D721Med (cell line): ENCODE results near the gene PGM1.
"Not testable (repeated sequence)": the region's sequence is repeated elsewhere in the genome, so short reads cannot be mapped to it uniquely, and the experiment has no call there.

Experiments
- DNase-seq: peaks from one replicate; pipeline ENCODE4 v3.0.0; 2011; ENCODE audit warnings: low spot score; ENCODE audit not compliant: insufficient read length
- FAIRE-seq: peaks from 2 replicates; lab custom pipeline; 2011; peaks lifted over from hg19 to GRCh38; lab: Jason Lieb, UNC
- TF ChIP-seq, protein P1 (sequence below): IDR thresholded peaks from 2 replicates; pipeline ENCODE4 v1.5.1; 2012; ENCODE audit warnings: mild to moderate bottlenecking, control low read depth; ENCODE audit not compliant: insufficient read depth; ENCODE audit errors: missing control alignments

Gene PGM1

DNA sequence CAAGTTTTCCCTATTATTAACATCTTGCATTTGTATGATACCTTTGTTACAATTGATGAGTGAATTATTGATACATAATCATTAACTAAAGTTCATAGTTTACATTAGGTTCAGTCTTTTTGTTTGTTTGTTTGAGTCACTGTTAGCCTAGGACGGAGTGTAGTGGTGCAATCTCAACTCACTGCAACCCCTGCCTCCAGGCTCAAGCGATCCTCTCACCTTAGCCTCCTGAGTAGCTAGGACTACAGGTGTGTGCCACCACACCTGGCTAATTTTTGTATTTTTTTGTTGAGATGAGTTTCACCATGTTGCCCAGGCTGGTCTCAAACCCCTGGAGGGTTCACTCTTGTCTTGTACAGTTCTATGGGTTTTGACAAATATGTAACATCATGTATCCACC lies 33.9 kb upstream of the PGM1 start:
- FAIRE-seq = no peak
- DNase-seq = no peak
- TF ChIP-seq, protein P1, sequence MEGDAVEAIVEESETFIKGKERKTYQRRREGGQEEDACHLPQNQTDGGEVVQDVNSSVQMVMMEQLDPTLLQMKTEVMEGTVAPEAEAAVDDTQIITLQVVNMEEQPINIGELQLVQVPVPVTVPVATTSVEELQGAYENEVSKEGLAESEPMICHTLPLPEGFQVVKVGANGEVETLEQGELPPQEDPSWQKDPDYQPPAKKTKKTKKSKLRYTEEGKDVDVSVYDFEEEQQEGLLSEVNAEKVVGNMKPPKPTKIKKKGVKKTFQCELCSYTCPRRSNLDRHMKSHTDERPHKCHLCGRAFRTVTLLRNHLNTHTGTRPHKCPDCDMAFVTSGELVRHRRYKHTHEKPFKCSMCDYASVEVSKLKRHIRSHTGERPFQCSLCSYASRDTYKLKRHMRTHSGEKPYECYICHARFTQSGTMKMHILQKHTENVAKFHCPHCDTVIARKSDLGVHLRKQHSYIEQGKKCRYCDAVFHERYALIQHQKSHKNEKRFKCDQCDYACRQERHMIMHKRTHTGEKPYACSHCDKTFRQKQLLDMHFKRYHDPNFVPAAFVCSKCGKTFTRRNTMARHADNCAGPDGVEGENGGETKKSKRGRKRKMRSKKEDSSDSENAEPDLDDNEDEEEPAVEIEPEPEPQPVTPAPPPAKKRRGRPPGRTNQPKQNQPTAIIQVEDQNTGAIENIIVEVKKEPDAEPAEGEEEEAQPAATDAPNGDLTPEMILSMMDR = no peak

DNA sequence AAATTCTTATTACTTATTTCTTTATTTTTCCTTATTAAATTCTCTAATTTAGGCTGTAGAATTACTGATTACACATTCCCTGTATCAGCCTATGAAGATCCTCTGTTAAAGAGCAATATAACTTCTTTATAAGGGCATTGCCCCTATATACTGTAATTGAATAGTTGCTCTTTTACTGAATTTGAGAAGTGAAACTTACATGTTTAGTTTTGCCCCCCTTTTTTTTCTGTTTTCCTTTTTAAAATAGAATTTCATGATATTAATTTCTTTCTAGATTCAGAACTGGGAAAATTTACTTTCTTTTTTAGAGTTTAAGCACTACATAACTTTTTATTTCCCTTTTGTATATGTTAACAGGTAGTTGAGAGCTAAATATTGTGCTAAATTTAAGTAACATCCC lies 29.5 kb upstream of the PGM1 start:
- DNase-seq (no peak), FAIRE-seq (no peak)
- TF ChIP-seq, protein P1 = no peak

DNA sequence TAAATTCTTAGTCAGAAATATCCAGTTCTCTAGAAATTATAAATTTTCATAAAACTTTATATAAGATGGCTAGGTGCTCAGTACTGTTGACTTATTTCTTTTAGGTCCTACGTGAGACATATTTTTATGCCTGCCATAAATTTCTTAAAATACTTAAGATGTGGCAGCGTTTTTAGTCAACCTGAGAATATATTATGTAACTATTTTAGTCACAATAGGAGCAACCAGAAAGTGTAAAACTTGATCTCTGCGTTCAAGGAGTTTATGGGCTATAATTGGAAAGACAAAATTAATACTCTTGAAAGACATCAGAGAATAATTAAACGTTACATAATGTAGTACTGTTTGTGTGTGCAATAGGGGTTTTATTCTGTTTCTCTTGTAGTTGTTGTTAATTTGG lies 24.1 kb upstream of the PGM1 start:
- FAIRE-seq (no peak), DNase-seq (no peak)
- TF ChIP-seq, protein P1 = no peak

DNA sequence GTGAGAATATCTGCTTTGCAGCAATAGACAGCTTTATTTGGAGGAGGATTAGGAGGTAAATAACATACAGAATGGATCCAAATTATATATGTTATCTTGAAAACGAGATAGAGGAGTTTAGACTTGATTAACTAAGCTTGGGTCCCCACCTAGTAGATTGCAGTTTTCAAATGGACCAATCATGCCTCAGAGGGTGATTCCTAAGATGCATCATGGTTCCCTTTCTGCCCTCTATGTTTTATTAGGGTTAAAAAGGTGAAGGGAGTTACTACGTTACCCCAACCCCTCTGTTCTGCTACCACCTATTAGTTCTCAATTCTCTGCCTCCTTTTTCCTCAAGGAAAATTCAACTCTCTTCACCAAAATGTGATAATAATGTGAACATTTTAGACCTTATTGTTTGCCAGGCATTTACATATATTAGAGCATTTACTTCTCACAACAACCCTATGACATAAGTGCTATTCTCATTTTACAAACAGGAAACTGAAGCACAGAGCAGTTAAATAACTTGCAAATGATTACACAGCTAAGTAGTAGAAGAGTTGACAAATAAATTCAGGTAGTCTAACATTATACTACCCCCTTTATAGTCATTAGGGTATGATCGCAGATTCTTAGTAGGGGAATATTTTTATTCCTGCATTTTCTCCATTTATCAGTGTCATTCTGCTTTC lies 23.4 kb upstream of the PGM1 start:
- FAIRE-seq (no peak), DNase-seq (no peak)
- TF ChIP-seq, protein P1 = no peak

DNA sequence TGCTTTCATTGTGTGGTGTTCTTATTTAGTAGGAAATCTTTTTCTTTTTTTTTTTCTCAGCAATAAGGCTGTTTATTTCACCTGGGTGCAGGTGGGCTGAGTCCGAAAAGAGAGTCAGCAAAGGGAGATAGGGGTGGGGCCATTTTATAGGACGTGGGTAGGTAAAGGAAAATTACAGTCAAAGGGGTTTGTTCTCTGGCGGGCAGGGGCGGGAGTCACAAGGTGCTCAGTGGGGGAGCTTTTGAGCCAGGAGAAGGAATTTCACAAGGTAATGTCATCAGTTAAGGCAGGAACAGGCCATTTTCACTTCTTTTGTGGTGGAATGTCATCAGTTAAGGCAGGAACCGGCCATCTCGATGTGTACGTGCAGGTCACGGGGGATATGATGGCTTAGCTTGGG lies 20.5 kb upstream of the PGM1 start:
- DNase-seq = not testable (repeated sequence)

DNA sequence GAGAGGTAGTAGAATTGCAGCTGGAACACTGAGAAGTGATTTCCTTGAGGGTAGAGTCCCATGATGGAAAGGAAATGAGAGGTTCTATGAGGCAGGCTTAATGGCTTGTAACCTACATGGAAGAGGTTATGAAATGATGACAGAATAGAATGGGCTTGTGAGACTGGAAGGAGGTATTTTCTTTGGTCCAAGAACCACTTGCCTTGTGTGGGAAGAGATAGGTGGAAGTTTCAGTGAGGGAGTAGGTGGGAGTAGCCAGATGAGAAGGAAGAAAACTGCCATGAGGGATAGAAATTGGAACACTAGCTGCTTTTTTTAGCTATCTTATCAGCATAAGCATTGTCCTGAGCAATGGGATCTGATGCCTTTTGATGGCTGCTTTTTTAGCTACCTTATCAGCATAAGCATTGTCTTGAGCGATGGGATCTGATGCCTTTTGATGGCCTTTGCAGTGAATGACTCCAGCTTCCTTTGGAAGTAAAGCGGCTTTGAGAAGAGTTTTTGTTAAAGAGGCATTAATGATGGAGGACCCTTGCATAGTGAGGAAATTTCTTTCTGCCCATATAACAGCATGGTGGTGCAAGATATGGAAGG lies 18.9 kb upstream of the PGM1 start:
- not testable (repeated sequence) for DNase-seq, FAIRE-seq

More for the DNA sequence above, 20.5 kb upstream of the PGM1 start:
- not testable (repeated sequence) for FAIRE-seq

DNA sequence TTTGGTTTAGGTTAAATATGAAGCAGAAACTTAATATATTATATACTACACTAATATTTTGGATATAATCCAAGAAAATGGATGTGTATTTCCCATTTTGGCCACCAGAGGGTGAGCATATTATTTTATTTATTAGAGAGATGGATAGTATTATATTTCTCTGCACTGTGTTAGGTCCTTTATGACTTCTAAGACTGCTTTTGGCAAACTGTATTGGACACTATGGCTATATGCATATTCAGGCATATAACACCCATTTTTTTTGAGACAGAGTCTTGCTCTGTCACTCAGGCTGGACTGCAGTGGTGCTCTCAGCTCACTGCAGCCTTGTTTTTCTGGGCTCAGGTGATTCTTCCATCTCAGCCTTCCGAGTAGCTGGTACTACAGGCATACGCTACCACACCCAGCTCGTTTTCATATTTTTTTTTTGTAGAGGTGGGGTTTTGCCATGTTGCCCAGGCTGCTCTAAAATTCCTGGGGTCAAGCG lies 17.8 kb upstream of the PGM1 start:
- DNase-seq (no peak), FAIRE-seq (no peak)
- TF ChIP-seq, protein P1 = peak; percentile 46

DNA sequence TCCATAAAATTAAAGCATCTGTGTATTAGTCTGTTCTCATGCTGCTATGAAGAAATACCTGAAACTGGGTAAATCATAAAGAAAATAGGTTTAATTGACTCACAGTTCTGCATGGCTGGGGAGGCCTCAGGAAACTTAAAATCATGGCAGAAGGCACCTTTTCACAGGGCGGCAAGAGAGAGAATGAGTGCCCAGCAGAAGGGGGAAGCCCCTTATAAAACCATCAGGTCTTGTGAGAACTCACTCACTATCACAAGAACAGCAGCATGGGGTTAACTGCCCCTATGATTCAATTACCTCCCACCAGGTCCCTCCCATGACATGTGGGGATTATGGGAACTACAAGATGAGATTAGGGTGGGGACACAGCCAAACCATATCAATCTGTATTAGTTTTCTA lies 6.9 kb upstream of the PGM1 start:
- not testable (repeated sequence) for FAIRE-seq, DNase-seq
